Common myeloid progenitor, CD34-positive (primary cell): ENCODE data around the gene SMNDC1.

ENCODE experiments used
- CTCF ChIA-PET: fragments of 350-600 bp; sonication (Branson Sonifier 250); formaldehyde crosslinking; loops from one replicate; lab custom pipeline; 2021; ENCODE audit warnings: antibody characterized with exemption; lab: Charles Lee
- POLR2A ChIA-PET: fragments of 350-600 bp; sonication (Branson Sonifier 250); formaldehyde crosslinking; loops from one replicate; lab custom pipeline; 2021; ENCODE audit warnings: antibody characterized with exemption; lab: Charles Lee
- DNase-seq, 3 donors: peaks; one replicate each; pipeline versions ENCODE4 v3.0.0 to v3.0.0-alpha.2; 2013
- H3K27ac ChIP-seq, 2 experiments: 1 replicate in 1 of 2; 2 replicates in 1 of 2; pipeline ENCODE4 v1.7.0; 2013; ENCODE audit warnings: inconsistent platforms in 2 of 2, low read length in 2 of 2, mild to moderate bottlenecking in 2 of 2, low read depth in 1 of 2, moderate library complexity in 1 of 2; ENCODE audit not compliant: severe bottlenecking in 2 of 2, insufficient read depth in 1 of 2, poor library complexity in 1 of 2
- H3K27me3 ChIP-seq, 5 experiments: replicated peaks in 2 of 5; 1 replicate in 3 of 5; 2 replicates in 2 of 5; pipeline versions ENCODE4 v1.6.1 to v1.7.0; 2013; ENCODE audit warnings: low read length in 4 of 5, mild to moderate bottlenecking in 2 of 5, moderate library complexity in 2 of 5, inconsistent platforms in 1 of 5; ENCODE audit not compliant: insufficient read depth in 5 of 5, control insufficient read depth in 4 of 5
- H3K36me3 ChIP-seq, 4 experiments: 1 replicate in 2 of 4; 2 replicates in 2 of 4; pipeline versions ENCODE4 v1.6.1 to v1.7.0; 2013; ENCODE audit warnings: low read length in 3 of 4, control low read depth in 1 of 4, mild to moderate bottlenecking in 1 of 4; ENCODE audit not compliant: control insufficient read depth in 4 of 4, insufficient read depth in 4 of 4
- H3K4me1 ChIP-seq, 4 experiments: 1 replicate in 3 of 4; 2 replicates in 1 of 4; pipeline versions ENCODE4 v1.6.1 to v1.7.1; 2013; ENCODE audit warnings: low read length in 3 of 4, mild to moderate bottlenecking in 3 of 4, control low read depth in 1 of 4, inconsistent platforms in 1 of 4, moderate library complexity in 1 of 4; ENCODE audit not compliant: control insufficient read depth in 4 of 4, insufficient read depth in 4 of 4; ENCODE audit errors: control extremely low read depth in 1 of 4
- H3K4me3 ChIP-seq, 7 experiments: 1 replicate in 4 of 7; 2 replicates in 3 of 7; pipeline versions ENCODE4 v1.5.1 to v1.7.0; 2013; ENCODE audit warnings: mild to moderate bottlenecking in 7 of 7, low read length in 6 of 7, moderate library complexity in 6 of 7, inconsistent platforms in 2 of 7, low read depth in 2 of 7, control low read depth in 1 of 7; ENCODE audit not compliant: insufficient read depth in 4 of 7, control insufficient read depth in 1 of 7; ENCODE audit errors: extremely low read depth in 1 of 7
- H3K9me3 ChIP-seq, 5 experiments: 1 replicate in 4 of 5; 2 replicates in 1 of 5; pipeline versions ENCODE4 v1.6.1 to v1.7.1; 2013; ENCODE audit warnings: low read length in 4 of 5, mild to moderate bottlenecking in 2 of 5, inconsistent platforms in 1 of 5, low read depth in 1 of 5, moderate library complexity in 1 of 5; ENCODE audit not compliant: control insufficient read depth in 4 of 5, insufficient read depth in 2 of 5; ENCODE audit errors: control extremely low read depth in 1 of 5
- WGBS: methylation state at CpG from one replicate; pipeline ENCODE4 v1.1.5; 2013; ENCODE audit not compliant: insufficient coverage; 5-methylcytosine and 5-hydroxymethylcytosine counted together

SMNDC1 gene

DNA sequence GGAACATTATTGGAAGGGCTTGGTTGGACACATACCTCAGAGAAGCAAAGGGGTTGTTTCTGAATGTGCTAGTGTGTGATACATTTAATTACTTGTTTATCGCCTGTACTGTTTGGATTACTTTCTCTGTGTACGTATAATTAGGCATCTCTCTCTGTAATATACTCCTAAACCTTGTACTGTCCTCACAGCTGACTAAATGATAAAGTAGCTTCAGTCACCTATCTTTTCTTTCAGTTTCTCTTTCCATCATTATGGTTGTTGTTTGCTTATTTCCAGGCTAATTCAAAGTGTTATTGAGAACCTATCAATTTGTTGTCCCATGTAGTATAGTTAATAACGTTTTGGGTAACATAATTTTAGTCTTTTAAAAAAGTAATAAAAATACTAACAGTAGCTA, 63.3 kb downstream of the SMNDC1 start:
- peaks cover 0 to 2% (median 2%) of the 10 kb centered on the region in 5 experiments for H3K9me3 ChIP-seq
- WGBS: no CpG with 5 or more reads among the region's 3 CpGs
- ChIA-PET CTCF (interaction anchor here (1.4 kb wide), 1 partner anchor 12 kb away, joined by 5 read pairs; no protein-coding TSS in a partner anchor), POLR2A (no interaction called here)
- H3K27ac ChIP-seq: no peak overlapping the region
- peaks cover 0 to 13% (median 9%) of the 10 kb centered on the region in 4 experiments for H3K36me3 ChIP-seq
- H3K4me3 ChIP-seq: no peak overlapping the region
- H3K27me3 ChIP-seq: no peaks in the 10 kb centered on the region
- no peak for DNase-seq
- H3K4me1 ChIP-seq: no peaks in the 10 kb centered on the region
